Loucy (cell line): ENCODE data around the gene PLA2G2C.

Experiments
- CTCF ChIP-seq: fragments of 200-600 bp; sonication (generic); conservative IDR thresholded peaks from 2 replicates; pipeline ENCODE4 v1.5.1; 2014; ENCODE audit warnings: mild to moderate bottlenecking, antibody characterized with exemption, low read length
- EZH2phosphoT487 ChIP-seq: fragments of 200-600 bp; IDR thresholded peaks from 2 replicates; pipeline ENCODE4 v1.6.1; 2018; ENCODE audit warnings: antibody characterized with exemption, mild to moderate bottlenecking, moderate library complexity, borderline replicate concordance

GRCh38 chr1:20215716-20216115 lies 29.4 kb upstream of the PLA2G2C start:
- TF ChIP-seq CTCF (no peak), EZH2phosphoT487 (no peak)
